Measurements from ENCODE around the gene PLEK. TPM values are rescaled to one million over a fixed set of nuclear protein-coding genes. Genes with fewer than 3 reads are reported as not detected.

The PLEK gene
- total RNA-seq, 1 experiment from 2014 or later, result not detected

DNA sequence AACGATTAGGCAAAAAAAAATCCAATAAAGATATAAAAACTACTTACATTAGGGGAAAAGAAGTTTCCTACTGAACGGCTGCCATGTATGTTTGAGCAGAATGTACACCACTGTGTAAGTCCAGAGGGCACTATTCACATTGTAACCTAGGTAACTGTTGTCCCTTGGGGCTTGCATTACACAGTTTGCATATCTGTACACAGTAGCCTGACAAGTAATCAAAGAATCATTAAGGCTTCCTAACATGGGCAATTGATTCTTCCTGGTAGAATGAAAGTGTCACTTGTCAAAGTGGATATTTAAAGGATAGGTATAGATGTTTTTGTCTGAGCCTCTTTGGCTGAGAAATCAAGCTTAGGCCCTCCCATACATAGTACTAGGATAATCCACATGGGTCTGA lies 39.1 kb downstream of the PLEK start:
- DNase-seq (no peak), ATAC-seq (no peak)
- Histone ChIP-seq H3K9me2 (replicated peaks; ENCODE audit: low read length) (no peaks in the 10 kb centered on the region), H3K4me1 (ENCODE audit: insufficient read depth, low read length) (no peaks in the 10 kb centered on the region; the same call in 1 of the 2 replicates), H3K9ac (ENCODE audit: low read length) (no peak overlapping the region), H3K79me2 (ENCODE audit: low read length) (no peaks in the 10 kb centered on the region), H3K27me3 (ENCODE audit: low read length) (peaks cover 15% of the 10 kb centered on the region; the same call in 1 of the 2 replicates), H3K4me2 (ENCODE audit: low read length) (no peak overlapping the region), H2AFZ (ENCODE audit: low read length) (no peak overlapping the region), H3K36me3 (ENCODE audit: low read depth, low read length) (no peaks in the 10 kb centered on the region), H4K20me1 (ENCODE audit: low read length) (no peaks in the 10 kb centered on the region), H3K4me3 (ENCODE audit: low read length) (no peak overlapping the region), H3F3A (ENCODE audit: low read length, unreplicated experiment) (no peaks in the 10 kb centered on the region), H3K9me3 (ENCODE audit: low read length) (no peaks in the 10 kb centered on the region), H3K27ac (ENCODE audit: low read length) (no peak overlapping the region)
- no peak for TF ChIP-seq EZH2phosphoT487 (IDR thresholded peaks at IDR 0.05; ENCODE audit: borderline replicate concordance, low read length)
- TF ChIP-seq, protein P1, sequence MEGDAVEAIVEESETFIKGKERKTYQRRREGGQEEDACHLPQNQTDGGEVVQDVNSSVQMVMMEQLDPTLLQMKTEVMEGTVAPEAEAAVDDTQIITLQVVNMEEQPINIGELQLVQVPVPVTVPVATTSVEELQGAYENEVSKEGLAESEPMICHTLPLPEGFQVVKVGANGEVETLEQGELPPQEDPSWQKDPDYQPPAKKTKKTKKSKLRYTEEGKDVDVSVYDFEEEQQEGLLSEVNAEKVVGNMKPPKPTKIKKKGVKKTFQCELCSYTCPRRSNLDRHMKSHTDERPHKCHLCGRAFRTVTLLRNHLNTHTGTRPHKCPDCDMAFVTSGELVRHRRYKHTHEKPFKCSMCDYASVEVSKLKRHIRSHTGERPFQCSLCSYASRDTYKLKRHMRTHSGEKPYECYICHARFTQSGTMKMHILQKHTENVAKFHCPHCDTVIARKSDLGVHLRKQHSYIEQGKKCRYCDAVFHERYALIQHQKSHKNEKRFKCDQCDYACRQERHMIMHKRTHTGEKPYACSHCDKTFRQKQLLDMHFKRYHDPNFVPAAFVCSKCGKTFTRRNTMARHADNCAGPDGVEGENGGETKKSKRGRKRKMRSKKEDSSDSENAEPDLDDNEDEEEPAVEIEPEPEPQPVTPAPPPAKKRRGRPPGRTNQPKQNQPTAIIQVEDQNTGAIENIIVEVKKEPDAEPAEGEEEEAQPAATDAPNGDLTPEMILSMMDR (conservative IDR thresholded peaks at IDR 0.05; ENCODE audit: low read depth, low read length), result no peak
- no peak for TF ChIP-seq EZH2 (IDR thresholded peaks at IDR 0.05; ENCODE audit: low read length, unreplicated experiment)
- CTCF ChIA-PET, result no interaction called here
- POLR2A ChIA-PET (ENCODE audit: unreplicated experiment), result no interaction called here
- no TSS peak for BruUV-seq (replicated peaks)
- intact Hi-C loops (cut with micrococcal nuclease), result no loop called here

DNA sequence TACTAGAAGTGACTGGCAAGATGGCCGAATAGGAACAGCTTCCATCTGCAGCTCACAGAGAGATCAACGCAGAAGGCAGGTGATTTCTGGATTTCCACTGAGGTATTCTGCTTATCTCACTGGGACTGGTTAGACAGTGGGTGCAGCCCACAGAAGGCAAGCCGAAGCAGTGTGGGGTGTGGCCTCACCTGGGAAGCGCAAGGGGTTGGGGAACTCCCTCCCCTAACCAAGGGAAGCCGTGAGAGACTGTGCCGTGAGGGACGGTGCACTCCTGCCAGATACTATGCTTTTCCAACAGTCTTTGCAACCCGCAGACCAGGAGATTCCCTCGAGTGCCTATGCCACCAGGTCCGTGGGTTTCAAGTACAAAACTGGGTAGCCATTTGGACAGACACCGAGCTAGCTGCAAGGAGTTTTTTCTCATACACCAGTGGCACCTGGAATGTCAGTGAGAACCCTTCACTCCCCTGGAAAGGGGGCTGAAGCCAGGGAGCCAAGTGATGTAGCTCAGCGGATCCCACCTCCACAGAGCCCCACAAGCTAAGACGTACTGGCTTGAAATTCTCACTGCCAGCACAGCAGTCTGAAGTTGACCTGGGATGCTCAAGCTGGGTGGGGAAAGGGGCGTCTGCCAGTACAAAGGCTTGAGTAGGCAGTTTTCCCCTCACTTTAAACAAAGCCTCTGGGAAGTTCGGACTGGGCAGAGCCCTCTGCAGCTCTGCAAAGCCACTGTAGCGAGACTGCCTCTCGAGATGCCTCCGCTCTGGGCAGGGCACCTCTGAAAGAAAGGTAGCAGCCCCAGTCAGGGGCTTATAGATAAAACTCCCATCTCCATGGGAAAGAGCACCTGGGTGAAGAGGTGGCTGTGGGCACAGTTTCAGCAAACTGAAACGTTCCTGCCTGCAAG lies 40.1 kb downstream of the PLEK start:
- CTCF ChIA-PET, result no interaction called here
- intact Hi-C loops (cut with micrococcal nuclease), result no loop called here
- TF ChIP-seq EZH2phosphoT487 (IDR thresholded peaks at IDR 0.05; ENCODE audit: borderline replicate concordance, low read length), result no peak
- TF ChIP-seq, protein P1 (conservative IDR thresholded peaks at IDR 0.05; ENCODE audit: low read depth, low read length), result no peak
- no peak for TF ChIP-seq EZH2 (IDR thresholded peaks at IDR 0.05; ENCODE audit: low read length, unreplicated experiment)
- Histone ChIP-seq H3K9ac (ENCODE audit: low read length) (no peak overlapping the region), H3K9me2 (replicated peaks; ENCODE audit: low read length) (no peaks in the 10 kb centered on the region), H3K9me3 (ENCODE audit: low read length) (no peaks in the 10 kb centered on the region), H3K4me3 (ENCODE audit: low read length) (no peak overlapping the region), H3K4me2 (ENCODE audit: low read length) (no peak overlapping the region), H4K20me1 (ENCODE audit: low read length) (no peaks in the 10 kb centered on the region), H2AFZ (ENCODE audit: low read length) (no peak overlapping the region), H3K79me2 (ENCODE audit: low read length) (no peaks in the 10 kb centered on the region), H3F3A (ENCODE audit: low read length, unreplicated experiment) (no peaks in the 10 kb centered on the region), H3K4me1 (ENCODE audit: insufficient read depth, low read length) (no peaks in the 10 kb centered on the region; the same call in 1 of the 2 replicates), H3K36me3 (ENCODE audit: low read depth, low read length) (no peaks in the 10 kb centered on the region), H3K27ac (ENCODE audit: low read length) (no peak overlapping the region), H3K27me3 (ENCODE audit: low read length) (peaks cover 8% of the 10 kb centered on the region; the same call in 1 of the 2 replicates)
- POLR2A ChIA-PET (ENCODE audit: unreplicated experiment), result no interaction called here
- DNase-seq (no peak), ATAC-seq (no peak)
- BruUV-seq (replicated peaks), result no TSS peak

Measured in PC-3 (cell line).